SK-N-DZ (cell line): ENCODE data around the gene EXOC3. TPM values are rescaled to one million over a fixed set of nuclear protein-coding genes. Genes with fewer than 3 reads are reported as not detected.
"Not testable (repeated sequence)": the region's sequence is repeated elsewhere in the genome, so short reads cannot be mapped to it uniquely, and the experiment has no call there.

Experiments
- DNase-seq: peaks from one replicate; pipeline ENCODE4 v3.0.0-alpha.2; 2015; ENCODE audit warnings: low spot score
- polyA plus RNA-seq, 2 experiments: library from polyadenylated mRNA; depleted of rRNA; stranded (reverse); fragments of >200 nt; gene quantifications; 2 replicates each; pipeline ENCODE4 v1.2.3, GENCODE V29; 2014

EXOC3 gene
- 17.0 and 18.3 TPM in 2 replicates for polyA plus RNA-seq (2014; cell fraction: cytosol; rRNA removed)
- 31.7 and 46.3 TPM in 2 replicates for polyA plus RNA-seq (2014; cell fraction: nucleus; rRNA removed)

DNA sequence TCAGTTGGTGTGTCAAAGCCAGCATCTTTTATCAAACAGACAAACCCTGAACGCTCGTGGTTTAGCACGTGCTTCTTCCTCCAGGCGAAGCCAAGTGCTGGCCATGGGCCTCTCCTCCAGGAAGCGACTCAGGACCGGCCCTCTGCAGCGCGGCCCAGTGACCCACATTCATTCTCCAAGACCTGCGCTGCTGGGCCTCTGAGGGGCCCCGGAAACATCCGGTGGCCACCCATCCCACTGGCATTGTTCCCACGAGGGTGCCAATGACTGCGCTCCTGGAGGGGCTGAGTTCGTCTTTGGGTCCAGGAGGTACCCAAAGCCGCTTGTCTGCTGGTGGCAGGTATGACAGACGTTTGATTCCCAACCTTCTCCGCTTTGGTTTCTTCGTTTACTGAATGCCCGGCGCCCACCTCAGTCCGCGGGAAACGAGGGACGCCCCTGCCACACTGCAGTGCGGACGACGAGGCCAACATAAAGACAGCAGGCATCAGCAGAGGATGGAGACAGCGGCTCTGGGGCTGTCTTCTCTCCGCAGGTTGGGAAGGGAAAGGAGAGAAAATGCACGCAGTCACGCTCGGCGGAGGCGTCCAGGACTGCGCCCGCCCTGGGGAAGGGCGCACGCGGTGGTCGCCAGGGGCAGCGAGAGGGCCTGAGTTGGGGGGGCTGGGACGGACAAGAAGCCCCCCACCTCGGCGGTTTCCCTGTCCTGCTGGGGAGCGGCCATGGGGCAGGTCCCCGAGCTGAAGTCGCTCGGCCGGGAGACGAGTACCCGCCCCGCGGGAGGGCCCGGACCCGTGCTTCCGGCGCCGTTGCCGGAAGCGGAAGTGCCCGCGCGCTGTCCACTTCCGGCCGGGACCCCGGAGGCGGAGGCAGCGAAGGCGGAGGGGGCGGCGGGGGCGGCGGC, at the start of gene EXOC3:
TSS of gene EXOC3 (plus strand) at position 842 of the 904 bp plus-strand sequence. CDS start 3,030 bp downstream, outside the sequence.
- DNase-seq: peak; percentile 65

DNA sequence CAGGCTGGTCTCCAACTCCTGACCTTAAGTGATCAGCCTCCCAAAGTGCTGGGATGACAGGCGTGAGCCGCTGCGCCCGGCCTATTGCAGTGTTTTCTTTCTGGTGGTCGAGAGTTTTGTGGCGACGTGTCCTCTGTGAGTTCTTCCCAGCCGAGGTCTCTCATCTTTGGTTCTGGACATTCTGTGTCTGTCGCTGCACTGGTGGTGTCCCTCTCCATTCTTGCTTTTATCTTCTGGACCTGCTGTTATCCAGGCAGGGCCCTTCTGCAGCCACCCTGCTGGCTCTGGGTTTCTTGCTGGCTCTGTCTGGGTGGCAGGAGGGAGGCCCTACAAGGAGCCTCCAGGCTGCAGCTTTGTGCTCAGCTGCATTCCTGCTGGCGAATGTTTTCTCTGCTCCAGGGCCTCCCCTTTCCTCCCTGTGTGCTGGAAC, 49.1 kb upstream of the EXOC3 start:
- DNase-seq: no peak

DNA sequence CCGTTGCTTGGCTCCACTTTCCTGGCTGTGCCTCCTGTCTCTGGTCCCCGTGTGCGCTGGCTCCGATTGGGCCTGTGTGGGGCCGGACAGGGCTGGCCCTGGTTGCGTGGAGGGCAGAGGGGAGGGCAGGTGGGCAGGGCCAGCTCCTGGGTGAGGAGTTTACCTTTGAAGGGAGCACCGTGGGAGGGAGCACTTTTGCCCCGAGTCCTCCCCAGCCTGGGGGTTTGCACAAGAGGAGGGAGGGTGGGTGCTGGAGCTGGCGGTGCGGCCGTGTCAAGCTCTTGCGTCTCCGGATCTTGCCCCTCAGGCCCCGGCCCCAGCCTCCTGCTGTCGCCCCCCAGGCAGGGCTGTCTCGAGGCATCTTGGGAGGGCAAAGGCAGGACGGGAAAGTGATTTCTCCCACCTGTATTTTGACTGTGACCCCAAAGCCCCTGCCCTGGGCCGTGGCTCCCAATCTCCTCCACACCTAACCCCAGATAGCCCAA, 48.3 kb upstream of the EXOC3 start:
- no peak for DNase-seq

DNA sequence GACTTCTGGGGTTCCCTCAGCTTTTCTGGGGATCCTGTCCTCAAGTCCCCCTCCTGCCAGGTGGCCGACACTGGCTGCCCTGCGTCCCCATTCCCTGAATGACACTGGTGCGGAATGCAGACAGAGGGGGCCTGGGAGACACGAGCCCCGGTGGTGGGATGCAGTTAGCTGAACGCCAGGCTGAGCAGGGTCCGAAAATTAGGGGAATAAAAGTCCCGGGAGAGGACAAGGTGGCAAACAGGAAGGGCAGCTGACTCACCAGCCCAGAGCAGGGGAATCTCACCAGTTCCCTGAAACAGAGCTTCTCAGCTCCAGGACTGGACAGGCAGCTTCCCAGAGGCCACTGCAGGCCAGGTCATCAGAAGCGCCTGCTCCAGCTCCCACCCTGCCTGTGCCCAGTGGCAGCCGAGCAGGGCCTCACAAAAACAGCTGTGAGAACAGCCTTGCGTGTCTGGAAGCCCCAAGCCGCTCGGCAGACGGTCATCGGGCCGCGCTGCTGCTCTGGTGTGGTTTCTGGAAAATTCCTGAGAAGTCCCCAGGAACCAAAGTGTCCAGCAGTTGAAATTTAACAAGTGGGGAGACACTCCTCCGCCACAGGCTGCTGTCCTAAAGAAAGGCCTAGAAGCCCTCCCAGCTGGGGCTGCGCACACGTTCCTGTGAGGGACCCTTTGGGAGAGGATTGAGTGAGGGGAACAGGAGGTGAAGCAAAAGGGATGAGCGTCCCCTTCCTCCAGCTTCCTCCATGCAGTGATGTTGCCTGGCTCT, 47.6 kb upstream of the EXOC3 start:
- DNase-seq: no peak

DNA sequence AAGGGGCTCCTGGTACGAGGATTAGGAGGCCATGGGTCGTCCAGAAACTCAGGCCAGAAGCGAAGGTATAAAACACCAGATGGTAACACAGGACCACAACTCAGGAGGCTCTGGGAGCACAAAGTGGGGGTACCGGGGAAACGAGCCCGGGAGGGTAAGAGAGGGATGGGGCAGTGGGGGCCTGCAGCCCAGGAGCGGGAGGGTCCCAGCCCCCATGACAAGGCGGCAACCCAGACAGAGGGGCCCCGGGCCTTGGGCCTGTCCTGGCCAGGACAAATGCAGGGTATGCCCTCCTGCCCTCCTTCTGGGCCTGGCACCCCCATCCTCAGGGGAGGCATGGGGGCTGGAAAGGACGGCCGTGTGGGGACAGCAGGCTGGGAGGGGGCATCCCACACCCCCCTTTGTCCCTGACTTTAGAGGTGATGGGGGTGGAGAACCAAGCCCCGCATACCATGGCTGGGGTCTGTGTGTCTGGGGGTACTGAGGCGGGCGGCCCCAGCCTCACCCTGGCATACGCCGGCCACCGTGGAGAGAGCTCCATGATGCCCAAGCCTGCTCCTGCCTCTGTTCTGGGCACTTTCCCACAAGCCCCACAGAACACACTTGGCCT, 47.0 kb upstream of the EXOC3 start:
- DNase-seq: no peak

DNA sequence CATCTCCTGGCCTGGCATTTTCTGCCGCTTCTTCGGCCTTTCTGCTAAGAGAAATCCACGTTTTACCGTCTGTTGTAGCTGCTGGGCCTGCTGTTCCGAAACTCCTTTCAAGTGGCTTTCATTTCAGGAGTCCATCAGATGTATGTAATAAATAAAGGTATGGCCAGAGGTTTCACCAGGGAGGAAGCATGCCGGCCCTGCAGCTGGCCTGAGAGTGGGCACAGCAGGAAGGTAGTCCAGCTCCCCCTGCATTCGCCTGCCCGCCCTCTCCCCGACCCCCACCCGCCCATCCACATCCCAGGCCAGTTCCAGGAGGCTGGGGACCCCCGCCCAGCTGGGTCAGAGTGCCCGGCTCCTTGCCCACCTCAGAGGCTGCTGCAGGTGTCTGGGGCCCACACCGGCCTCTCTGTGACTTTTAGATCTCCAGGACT, 46.4 kb upstream of the EXOC3 start:
- no peak for DNase-seq

DNA sequence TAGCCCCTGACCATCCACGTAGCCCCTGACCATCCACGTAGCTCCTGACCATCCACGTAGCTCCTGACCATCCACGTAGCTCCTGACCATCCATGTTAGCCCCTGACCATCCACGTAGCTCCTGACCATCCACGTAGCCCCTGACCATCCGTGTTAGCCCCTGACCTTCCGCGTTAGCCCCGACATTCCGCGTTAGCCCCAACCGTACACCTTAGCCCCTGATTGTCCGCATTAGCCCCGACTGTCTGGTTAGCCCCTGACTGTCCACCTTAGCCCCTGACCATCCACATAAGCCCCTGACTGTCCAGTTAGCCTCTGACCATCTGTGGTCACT, 44.9 kb upstream of the EXOC3 start:
- DNase-seq: not testable (repeated sequence)

DNA sequence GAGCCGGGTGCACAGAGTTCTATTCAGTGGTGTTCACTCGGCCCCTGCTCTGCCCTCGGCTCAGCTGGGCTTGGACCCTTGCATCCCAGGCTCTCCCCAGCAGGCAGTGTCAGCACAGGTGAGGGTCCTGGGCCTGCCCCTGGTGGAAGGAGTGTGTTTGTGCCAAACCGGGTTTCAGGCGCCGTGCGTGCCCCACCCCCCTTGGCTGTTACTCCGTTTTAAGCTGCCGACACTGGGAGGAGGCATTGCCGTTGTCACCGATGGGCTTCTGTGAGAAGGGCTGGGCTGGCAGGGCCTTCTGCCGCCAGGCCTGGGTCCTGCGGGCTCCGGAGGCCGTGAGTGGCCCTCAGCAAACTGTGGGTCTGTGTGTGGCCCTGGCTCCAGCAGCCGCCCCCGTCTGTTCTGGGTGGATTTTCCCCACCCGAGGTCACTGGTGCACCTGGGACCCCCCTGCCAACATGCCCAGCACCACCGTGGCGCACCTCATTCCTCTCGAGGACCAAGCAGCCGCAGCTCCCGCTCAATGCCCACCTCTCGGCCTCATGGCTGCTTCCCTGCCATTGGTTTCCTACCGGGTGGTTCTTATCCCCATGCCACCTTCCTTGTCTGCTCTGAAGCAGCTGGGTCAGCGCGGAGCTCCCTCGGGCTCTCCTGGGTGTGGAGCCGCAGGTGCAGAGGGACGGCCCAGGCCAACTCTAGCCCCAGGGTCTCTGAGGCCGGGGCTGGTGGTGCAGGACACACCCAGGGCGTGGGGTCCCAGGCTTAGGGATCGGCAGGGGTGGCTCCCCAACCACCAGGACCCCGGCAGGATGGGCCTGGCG, 44.3 kb upstream of the EXOC3 start:
- DNase-seq: no peak

DNA sequence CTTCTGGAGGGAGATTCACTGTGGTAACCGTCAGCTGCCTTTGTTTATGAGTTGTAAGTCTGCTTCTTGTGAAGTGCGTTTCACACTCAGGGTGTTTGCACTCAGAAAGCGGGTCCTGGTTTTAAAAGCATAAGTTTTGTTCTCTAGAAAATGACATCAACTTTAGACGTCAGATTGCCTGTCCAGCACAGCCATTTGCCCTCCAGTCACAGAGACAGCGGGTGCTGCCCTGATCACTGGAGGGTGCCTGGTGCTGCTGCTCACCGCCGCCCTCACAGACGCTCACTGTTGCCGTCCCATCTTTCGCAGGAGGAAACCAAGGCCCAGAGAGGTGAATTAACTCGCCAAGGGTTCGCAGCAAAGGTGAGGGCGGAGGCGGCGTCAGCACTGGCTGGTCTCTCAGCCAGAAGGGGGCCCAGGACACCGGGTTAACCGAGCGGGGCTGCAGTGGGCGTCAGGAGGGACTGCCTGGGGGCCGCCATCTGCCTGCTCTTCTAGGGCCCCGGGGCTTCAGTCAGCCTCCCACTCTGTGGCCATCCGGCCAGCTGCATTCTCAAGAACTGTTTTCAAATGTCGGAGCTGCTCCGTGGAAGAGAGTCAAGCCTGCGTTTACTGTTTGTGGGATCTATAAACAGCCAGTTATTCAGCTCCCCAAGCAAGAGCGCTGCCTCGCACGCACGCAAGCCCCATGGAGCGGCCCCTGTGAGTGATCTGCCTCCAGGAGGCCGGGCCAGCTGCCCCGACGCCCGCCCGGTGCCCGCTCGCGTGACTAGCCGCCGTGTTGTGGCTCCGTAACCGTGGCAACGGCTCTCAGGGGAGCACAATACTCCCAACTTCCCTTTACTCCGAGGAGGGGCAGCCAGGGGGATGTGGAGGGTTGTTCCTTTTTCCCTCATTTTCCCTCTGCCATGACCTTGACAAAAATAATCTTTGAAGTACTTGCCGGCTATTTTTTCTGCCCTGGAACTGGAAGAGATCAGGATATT, 43.4 kb upstream of the EXOC3 start:
- DNase-seq: peak; percentile 54

DNA sequence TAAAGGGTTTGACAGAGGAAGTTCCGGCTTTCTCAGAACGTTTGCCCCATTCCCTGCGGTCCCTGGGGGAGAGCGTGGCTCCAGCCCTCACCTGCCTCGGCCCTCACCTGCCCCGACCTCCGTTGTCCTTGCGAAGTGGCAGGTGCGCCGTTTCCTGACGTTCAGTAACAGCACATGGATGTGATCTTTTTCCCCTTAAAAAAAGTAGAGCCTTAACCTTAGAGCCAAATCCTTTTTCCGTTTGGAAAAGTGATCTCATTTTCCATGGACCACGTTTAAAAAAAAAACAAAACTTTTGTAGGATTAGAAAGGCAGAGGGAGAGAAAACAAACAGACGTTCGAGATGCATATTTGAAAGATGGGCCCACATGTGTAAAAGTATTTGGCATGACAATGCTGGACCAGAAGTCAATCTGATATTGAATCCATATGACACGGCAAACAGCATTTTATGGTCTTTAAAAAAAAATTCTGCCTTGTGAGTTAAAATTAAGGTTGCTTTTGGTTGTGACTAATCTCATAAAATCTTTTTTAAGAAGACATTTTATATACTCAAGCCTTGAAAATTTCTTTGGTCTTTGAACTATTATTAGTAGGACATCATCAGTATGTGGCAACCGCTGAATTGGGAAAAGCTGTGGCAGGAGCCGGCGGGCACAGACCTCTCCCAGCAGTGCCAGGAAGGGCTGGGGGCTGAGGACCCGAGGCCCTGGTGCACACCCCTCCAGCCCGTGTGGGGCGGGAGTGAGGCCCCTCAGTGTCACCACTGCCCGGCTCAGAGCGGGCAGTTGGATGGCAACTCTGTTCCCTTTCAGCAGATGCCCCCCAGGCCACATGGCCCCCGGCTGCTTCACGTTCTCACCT, 42.5 kb upstream of the EXOC3 start:
- DNase-seq: no peak

DNA sequence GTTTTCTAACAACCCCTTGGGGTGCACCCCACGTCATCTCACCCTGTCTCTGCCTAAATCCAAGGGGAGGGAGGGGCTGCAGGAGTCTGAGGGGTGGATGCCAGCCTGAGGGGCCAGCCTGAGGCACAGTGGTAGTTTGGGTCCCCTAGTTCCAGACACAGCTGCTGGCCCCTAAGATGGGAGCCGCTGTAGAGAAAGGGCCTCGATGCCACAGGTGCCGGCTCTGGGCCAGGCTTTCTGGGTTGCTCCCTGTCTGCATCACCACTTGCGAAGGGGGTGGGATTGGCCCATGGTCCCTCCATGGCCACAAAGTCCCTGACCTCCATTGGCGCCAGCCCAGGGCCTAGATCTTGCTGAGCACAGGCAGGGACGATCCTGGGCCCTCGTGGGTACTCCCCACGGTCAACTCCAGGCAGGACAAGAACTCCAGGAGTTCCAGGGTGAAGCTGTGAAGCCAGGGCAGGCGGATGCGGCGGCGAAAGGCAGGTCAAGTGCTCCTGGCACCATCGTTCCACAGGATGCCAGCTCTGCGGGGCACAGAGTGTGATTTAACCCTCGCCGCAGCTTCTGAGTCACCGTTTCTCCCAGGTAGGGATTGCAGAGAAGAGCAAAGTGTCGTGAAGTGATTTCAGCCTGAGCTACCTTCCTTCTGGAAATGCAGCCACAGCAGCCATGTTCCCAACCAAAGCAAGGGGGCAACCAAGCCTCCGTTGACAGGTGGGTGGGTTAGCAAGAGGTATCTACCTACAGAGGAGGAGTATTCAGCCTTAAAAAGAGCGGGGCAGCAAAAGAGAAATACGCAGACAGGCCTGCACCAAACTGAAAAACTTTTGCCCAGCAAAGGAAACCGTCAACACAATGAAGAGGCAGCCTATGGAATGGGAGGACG, 41.6 kb upstream of the EXOC3 start:
- no peak for DNase-seq

DNA sequence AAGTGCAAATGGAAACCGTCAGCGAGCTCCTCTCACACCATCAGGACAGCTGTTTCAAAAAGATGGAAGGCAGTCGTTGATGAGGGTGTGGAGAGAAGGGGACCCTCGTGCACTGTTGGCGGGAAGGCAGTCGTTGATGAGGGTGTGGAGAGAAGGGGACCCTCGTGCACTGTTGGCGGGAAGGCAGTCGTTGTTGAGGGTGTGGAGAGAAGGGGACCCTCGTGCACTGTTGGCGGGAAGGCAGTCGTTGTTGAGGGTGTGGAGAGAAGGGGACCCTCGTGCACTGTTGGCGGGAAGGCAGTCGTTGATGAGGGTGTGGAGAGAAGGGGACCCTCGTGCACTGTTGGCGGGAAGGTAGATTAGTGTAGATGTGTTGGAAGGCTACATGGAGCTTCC, 40.8 kb upstream of the EXOC3 start:
- not testable (repeated sequence) for DNase-seq

DNA sequence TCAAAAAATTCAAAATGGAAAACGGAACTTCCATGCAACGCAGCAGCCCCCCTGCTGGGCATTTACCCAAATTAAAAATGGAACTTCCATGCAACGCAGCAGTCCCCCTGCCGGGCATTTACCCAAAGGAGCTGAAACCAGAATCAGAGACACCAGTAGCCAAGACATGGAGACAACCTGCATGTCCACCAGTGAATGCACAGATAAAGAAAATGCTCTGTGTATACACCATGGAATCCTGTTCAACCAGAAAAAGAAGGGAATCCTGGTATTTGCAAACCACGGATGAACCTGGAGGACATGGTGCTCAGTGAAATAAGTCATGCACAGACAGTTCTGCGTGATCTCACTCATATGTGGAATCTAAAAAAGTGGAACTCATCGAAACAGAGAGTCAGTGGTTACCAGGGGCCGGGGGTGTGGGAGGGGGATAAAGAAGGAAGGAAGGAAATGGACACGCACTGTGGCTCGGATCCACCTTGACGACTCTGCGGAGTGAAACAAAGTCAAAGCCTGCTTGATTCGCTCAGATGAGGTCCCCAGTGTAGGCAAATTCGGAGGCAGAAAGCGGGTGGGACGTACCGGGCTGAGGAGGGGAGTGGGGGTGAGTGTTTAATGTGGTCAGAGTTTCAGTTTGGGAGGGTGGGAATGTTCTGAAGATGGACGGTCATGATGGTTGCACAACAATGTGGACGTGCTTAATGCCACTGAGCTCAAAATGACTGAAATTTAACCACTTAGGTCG, 40.2 kb upstream of the EXOC3 start:
- DNase-seq: no peak

DNA sequence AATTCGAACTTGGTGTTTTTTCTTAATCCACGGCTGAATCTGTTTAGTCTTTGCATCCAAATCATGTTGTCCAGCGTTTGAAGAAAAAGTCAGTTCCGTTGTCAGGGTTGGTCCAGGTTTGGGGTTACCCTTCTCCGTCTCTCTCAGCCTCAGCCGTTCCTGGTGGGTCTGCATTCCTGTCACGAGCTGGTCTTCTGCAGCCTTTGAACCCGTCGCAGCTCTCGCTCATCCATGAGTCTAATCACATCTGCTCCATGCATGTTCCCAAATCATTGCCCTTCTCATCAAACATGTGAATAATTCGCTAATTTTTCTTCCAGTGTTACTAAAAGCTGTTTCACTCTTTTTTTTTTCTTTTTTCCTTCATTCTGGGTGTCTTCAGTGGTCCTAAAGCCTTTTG, 39.0 kb upstream of the EXOC3 start:
- DNase-seq: no peak

DNA sequence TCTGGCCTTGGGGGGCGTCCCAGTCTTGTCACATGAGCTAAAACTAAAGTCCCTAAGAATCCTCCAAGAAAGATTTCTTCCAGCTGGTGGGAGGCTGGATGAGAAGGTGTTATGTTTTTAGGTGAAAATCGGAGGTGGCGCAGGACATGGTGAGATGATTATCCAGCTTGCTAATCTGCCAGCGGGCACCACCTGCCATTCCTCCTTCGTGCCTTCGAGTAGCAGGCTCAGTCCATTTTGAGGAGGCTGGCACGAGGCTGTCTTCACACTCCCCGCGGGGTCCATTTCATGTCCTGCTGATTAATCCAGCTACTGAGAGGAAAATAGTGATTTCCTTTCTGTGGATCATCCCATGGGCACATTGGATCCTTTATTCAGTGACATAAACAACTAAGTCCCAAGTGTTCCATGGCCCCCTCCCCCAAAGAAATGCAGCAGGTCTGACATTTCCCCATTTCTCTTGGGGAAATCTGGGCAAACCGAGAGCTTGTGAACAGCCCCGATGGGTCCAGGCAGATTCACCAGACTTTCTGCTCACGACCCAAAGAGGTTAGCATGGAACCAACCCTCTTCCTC, 38.2 kb upstream of the EXOC3 start:
- DNase-seq: no peak

DNA sequence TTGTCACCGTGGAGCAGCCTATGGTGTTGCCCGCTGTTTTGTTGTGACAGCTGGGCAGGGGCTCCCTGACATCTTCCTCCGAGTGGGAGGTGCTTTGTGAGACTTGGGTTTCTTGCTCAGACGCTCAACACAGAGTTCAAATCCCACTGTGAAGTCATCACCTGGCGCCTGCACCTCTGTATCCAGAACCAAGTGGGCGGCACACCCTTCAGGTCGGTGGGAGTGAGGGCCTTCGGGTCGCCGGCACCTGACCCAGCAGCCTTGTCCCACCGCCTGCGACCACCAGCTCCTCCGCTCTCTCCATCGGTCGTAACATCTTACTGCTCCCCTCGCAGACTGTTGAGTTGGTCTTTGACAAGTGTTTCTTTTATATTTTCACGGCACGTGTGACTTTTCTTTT, 37.6 kb upstream of the EXOC3 start:
- no peak for DNase-seq

DNA sequence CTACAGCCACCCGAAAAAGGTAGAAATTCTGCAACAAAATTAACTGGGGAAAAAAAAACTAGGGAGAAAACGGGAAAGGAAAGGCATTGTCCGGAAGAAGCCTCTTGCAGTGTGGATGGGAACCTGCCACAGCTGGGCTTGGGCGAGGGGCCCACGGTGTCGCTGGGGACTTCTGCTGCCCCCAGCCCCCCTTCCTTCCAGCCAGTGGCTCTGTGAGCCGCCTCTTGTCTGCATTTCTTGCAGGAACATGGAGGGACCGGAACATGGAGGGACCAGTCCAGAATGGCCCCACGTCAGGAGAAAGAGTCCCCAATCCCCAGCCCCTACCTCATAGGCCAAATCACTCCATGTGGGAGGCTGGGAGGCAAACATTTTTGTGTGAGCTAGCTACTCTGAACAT, 36.9 kb upstream of the EXOC3 start:
- no peak for DNase-seq
